Stimulated activated CD8-positive, alpha-beta memory T cell treated with anti-CD3 and anti-CD28 coated beads, Interleukin-4, amount 100 ng/mL, for 1 hour (primary cell): ENCODE data around the gene SCARF1.

Experiments used
- DNase-seq, 2 donors: peaks; one replicate each; pipeline ENCODE4 v3.0.0-alpha.2; 2020; ENCODE audit warnings: low read depth in 2 of 2, low spot score in 1 of 2

SCARF1 gene

GRCh38 chr17:1629504-1630310 is 15.8 kb downstream of the SCARF1 start:
- peak; percentile 41 to 47 for DNase-seq

DNA sequence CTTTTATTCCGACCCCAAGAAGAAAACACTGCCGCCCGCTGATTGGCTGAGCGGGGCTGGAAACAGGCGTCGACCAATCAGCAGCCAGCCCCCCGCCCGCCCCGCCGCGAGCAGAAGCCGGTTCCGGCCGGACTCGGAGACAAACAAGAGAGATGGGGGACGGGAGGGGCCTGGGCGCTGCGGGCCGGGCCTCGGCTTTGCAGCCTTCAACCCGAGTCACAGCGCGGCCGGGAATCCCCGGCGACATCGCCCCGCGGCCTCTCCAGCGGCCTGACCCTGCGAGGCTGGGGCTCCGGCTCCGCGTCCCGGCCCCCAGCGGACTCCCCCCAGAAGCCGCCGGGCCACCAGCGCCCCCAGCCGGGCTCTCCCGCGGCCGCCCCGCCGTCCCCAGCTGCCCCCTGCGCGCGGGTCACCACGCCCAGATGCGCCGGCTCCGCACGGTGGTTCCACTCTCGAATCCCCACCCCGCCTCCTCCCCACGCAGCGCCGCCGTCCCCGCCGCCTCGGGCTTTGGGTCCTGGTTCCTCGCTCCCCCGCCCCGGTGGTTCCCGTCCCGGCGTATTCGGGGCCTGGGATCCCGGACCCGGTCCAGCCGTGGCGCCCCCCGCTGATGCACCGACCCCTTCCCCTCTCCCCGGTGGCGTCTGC is 16.6 kb downstream of the SCARF1 start:
- peak; percentile 75 to 81 for DNase-seq

DNA sequence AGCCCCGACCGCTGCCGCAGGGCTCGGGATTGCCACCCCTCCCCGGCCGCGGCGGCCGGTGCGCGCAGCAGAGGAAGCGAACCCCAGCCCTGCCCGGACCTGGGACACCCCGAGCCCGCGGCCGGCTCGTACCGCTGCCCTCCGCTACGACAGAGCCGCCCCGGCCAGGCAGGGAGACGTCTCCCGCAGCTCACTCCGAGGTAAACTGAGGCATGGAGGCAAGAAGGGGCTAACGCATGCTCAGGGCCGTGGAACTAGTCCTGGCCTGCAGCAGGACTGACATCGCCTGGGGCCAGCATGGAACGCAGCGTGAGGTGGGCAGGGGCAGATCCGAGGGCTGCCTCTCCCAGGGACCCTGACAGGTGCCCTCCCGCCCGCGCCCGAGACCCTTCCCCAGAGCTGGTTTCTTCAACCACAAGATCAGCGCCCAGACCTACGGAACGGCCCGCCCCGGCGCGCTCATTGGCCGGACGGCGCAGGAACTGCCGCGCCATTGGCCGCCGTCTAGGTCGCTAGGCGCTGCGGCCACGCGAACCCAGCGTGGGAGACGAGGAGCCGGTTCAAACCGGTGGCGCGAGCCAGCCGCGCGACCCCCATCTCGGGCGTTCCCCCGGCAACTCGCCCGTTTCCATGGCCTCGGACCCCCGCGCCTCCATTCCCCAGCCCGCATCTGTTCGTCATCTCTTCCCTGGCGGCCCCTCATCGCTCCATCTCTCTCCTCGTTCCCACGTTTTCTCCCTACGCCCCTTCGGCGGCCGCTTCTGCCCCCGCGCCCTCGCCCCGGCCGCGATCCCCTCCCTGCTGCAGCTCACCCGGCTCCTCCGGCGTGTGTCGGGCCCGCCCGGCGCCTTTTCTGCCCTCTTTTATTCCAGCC is 17.3 kb downstream of the SCARF1 start, which contains the start of gene SLC43A2:
TSS of gene SLC43A2 (minus strand) at position 853 of the 874 bp plus-strand sequence. CDS start 960 bp downstream, outside the sequence.
- DNase-seq: peak; percentile 41 to 54

DNA sequence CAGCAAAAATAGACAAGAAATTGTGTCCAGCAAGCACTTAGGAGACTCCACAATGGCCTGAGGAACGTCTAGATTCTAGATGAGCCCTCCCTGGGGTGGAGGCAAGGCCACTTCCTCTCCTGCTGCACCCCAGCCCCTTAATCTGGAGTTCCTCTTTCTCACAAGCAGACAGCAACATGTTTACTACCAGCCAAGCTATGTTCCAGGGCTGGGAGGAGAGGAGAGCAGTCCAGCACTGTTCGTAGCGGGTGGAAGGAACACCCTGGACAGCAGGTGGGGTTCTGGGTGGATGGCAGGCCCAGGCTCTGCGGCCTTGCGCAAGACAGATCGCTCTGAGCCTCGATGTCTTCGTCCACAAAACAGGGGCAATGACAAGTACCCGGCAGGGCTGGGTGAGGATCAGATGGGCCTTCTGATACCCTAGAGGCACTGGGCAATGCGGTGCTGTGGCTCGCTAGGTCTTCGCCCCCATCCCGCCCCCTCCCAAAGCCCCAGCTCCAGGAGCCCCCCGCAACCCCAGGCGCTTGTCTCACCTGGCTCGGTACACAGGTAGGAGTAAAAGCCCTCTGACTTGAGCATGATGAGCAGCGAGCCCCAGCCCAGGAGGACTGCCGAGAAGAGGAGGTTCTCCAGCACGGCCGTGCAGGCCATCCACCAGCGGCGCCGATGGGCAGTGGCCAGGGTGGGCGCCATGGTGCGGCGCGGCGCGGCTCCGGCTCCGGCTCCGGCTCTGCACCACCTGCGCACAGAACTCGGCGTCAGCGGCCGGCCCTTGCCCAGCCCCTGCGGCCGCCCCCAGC is 18.1 kb downstream of the SCARF1 start:
- no peak for DNase-seq

DNA sequence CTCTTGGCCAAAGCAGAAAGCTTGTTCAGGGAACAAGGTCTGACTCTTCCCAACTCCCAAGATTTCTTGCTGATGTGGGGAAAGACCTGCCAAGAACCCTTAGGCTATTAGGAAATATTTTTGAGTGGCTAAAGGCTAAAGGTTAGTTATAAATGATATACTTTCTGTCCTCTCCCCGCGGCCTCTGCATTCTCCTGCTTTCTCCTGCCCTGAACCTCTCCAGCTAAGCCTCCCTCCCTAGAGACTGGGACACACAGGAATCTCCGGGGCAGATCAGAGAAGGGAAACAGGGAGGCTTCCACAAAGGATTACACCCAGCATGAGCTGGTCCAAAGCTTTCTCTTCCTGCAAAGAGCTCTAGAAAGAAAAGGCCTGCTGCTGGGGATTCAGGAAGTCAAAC is 19.2 kb downstream of the SCARF1 start:
- DNase-seq: no peak

DNA sequence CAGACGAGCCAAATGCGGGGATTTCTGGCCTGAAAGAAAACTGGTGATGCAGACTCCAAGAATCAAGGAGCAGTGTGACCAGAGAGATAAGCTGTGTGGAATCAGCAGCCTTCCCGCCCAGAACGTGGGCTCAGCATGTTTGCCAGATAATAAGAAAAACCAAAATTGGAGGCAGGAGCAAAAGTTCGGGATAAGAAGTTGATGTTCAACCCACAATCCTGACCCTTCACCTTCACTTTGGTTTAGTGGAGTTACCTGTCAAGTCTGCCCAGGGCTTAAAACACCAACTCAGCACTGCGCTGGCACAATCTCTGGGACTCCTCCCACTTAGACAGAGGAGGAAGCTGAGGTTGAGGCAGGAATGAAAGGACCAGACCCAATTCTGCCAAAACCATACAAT is 20.0 kb downstream of the SCARF1 start:
- DNase-seq: no peak

- no peak for DNase-seq
These were observed 20.5 kb downstream of the SCARF1 start for GRCh38 chr17:1625053-1625452.

- no peak for DNase-seq
These were observed 20.9 kb downstream of the SCARF1 start for GRCh38 chr17:1624650-1625049.

DNA sequence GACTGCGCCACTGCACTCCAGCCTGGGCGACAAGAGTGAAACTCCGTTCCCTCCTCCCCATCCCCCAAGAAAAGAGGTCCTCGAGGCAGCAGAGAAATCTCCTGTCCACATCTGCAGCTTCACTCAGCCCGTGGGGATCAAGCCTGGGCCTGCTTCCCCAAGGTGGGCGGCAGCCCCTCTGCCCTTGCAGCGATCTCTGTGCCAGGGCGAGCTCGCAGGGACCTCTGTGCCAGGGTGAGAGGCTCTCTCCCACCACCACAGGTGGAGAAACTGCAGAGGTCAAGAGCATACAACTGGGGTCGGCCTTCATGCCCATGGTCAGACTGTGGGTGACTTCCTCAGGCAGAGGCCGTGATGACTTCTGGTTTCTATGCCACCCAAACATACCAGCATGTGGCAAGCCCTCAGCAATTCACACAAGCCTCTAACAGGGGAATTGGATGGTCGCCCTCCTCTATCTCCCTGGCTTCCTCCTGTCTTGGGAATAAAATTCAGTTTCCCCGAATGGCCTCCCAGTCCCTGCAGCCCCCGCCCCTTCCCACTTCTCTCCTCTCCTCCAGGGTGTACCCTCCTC is 22.4 kb downstream of the SCARF1 start:
- no peak for DNase-seq

- DNase-seq: no peak
These were observed 24.1 kb downstream of the SCARF1 start for GRCh38 chr17:1621273-1621954.

DNA sequence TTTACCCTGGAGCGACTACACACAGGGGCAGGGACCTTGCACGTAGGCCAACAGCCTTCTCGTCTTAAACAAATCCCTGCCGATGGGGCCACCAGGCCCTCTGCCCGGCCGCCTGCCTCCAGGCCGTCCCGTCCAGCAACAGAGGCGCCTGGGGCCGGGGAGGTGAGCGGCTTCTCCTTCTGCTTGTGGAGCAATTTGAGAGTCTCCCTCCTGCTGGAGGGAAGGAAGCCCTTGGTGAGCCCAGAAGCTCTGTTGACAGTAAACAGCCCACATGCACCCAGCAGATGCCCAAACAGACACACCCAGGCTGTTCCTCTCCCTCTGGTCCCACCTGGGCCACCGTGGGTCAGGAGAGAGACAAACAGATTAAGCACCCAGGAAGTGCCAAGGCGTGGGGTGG is 25.0 kb downstream of the SCARF1 start:
- no peak for DNase-seq

DNA sequence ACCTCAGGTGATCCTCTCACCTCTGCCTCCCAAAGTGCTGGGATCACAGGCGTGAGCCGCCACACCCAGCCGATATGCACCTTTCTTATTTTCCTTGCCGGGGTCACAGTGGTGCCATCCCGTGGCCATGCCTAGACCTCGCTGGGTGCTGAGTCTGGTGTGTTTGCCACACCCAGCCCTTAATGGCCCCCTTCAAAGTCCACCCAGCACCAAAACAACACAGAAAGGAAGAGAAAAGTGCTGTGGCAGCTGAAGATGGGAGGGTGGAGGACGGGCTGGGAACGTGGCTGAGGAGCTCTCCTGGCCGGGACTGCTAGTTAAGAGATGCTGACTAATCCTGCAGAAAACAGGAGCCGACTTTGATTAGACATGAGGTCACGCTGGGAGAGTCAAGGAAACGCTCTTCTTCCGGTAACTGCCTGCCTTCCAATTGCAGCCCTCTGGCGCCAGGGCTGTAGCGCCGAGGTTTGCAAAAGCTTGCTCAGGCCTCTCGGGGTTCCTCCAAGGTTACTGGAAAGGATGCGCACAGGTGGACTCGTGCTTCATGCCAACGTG is 27.8 kb downstream of the SCARF1 start:
- no peak for DNase-seq

- no peak for DNase-seq
These were observed 29.4 kb downstream of the SCARF1 start for GRCh38 chr17:1616101-1616500.

- DNase-seq: no peak
These were observed 33.1 kb downstream of the SCARF1 start for GRCh38 chr17:1612400-1612799.

- DNase-seq: no peak
These were observed 33.8 kb downstream of the SCARF1 start for GRCh38 chr17:1611715-1612114.

DNA sequence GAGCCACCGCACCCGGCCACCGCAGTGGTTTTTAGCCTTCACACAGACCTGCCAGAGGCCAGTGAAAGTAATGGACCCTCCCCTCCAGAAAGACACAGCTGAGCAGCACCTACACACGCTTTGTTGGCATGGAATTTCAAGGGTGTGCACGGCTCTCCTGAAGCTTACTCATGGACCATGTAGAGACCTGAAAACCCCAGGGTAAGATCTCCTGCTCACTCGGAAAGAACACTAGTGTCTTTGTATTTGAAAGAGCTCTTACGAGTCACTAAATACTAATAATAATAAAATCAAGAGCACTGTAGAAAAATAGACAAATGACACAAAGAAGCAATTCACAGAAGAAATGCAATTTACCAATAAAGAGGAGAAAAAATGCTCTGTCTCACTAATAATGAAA is 36.9 kb downstream of the SCARF1 start:
- no peak for DNase-seq

DNA sequence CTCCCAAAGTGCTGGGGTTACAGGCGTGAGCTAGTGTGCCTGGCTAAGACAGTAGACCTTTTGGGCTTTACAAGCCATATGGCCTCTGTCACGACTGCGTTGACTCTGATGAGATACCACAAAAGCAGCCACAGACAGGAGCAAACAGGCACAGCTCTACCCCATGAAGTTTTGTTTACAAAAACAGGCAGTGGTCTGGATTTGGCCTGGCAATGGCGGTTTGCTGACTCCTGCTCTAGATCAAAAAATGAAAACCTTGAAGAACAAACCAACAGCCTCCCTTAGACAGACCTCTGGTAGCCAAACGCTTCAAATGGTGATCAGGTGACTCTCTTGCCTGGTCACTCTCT is 37.6 kb downstream of the SCARF1 start:
- DNase-seq: no peak

- DNase-seq: no peak
These were observed 39.1 kb downstream of the SCARF1 start for GRCh38 chr17:1606352-1606985.

DNA sequence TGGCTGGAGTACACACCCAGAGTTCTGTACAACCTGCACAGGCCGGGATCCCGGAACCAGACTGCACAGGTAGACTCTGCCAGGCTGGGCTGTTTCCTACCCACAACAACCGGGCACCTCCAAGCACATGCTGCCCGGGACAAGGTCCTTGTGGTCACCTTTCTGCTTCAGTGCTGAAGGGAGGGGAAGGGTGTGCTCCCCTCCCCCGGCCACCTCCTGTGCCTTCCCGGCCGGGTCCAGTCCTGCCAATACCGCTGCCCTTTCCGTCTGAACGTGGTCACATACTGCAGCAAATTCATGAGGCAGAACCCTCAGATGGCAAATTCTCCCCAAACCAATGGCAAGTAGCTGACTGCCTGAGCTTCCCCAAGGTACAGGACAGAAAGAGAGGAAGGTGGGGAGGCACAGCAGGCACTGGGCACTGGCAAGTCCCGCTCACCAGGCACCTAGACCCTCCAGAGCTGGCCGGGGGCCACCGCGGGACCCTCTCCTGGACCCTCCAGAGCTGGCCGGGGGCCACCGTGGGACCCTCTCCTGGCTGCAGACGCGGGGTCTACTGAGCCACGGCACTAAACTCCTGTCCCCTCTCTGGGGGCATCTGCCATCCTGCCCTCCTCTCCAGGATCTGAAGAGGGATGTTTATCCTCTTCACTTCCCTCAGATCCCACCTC is 39.7 kb downstream of the SCARF1 start:
- no peak for DNase-seq
